CD4-positive, alpha-beta T cell (primary cell): ENCODE results near the gene DNAJB1. TPM values are rescaled to one million over a fixed set of nuclear protein-coding genes. Genes with fewer than 3 reads are reported as not detected.
A peak's percentile ranks its signal among the peaks of the same experiment; 100 is the strongest.

Source experiments
- ATAC-seq: fragments of 200-7000 bp; cut with Tn5 transposase; one replicate; pipeline ENCODE4 v1.10.0; 2022; ENCODE audit warnings: mild to moderate bottlenecking; ENCODE audit not compliant: poor library complexity
- CTCF ChIA-PET: fragments of 350-600 bp; sonication (Branson Sonifier 250); formaldehyde crosslinking; loops from one replicate; lab custom pipeline; 2021; ENCODE audit warnings: antibody characterized with exemption, inconsistent platforms; lab: Charles Lee
- POLR2A ChIA-PET: fragments of 350-600 bp; sonication (Branson Sonifier 250); formaldehyde crosslinking; loops from one replicate; lab custom pipeline; 2021; ENCODE audit warnings: antibody characterized with exemption, inconsistent platforms; lab: Charles Lee
- DNase-seq, 14 experiments: peaks; one replicate each; pipeline ENCODE4 v3.0.0-alpha.2; 2013 to 2020; ENCODE audit warnings: mixed read lengths in 2 of 14
- H3K27ac ChIP-seq, 2 donors: one replicate each; pipeline versions ENCODE4 v1.5.1 to v1.7.0; 2013; ENCODE audit warnings: low read length in 2 of 2, low read depth in 1 of 2, mild to moderate bottlenecking in 1 of 2
- H3K27me3 ChIP-seq, 2 experiments: 1 replicate in 1 of 2; 2 replicates in 1 of 2; pipeline versions ENCODE4 v1.6.1 to v1.7.0; 2013; ENCODE audit warnings: low read length in 2 of 2, control low read depth in 1 of 2, mild to moderate bottlenecking in 1 of 2, moderate library complexity in 1 of 2; ENCODE audit not compliant: insufficient read depth in 2 of 2, control insufficient read depth in 1 of 2
- H3K36me3 ChIP-seq: one replicate; pipeline ENCODE4 v1.6.1; 2013; ENCODE audit warnings: low read length, control low read depth; ENCODE audit not compliant: insufficient read depth
- H3K4me1 ChIP-seq: one replicate; pipeline ENCODE4 v1.6.1; 2013; ENCODE audit warnings: low read length, control low read depth; ENCODE audit not compliant: insufficient read depth
- H3K4me3 ChIP-seq: one replicate; pipeline ENCODE4 v1.5.1; 2013; ENCODE audit warnings: mild to moderate bottlenecking, low read length, moderate library complexity
- H3K9me3 ChIP-seq, 2 experiments: 1 replicate in 1 of 2; 2 replicates in 1 of 2; pipeline versions ENCODE4 v1.6.1 to v1.7.0; 2013; ENCODE audit warnings: low read length in 2 of 2, mild to moderate bottlenecking in 2 of 2, control low read depth in 1 of 2, moderate library complexity in 1 of 2; ENCODE audit not compliant: control insufficient read depth in 1 of 2, insufficient read depth in 1 of 2
- H3K27ac Mint-ChIP-seq: one replicate; pipeline ENCODE4 v1.8.0; 2020; ENCODE audit warnings: mixed read lengths
- H3K27me3 Mint-ChIP-seq: one replicate; pipeline ENCODE4 v1.8.0; 2021; ENCODE audit warnings: mixed read lengths
- H3K36me3 Mint-ChIP-seq: one replicate; pipeline ENCODE4 v1.8.0; 2021; ENCODE audit warnings: low read depth, mixed read lengths
- H3K4me1 Mint-ChIP-seq: one replicate; pipeline ENCODE4 v1.8.0; 2021; ENCODE audit warnings: low read depth, mixed read lengths
- H3K4me3 Mint-ChIP-seq: one replicate; pipeline ENCODE4 v1.8.0; 2020; ENCODE audit warnings: mild to moderate bottlenecking, mixed read lengths
- H3K9me3 Mint-ChIP-seq: one replicate; pipeline ENCODE4 v1.8.0; 2020; ENCODE audit warnings: mixed read lengths
- CTCF ChIP-seq: fragments of 200-600 bp; IDR thresholded peaks from one replicate; pipeline ENCODE4 v1.8.0; 2022; ENCODE audit warnings: antibody characterized with exemption, mild to moderate bottlenecking
- intact Hi-C, 2 experiments: fragments of 100-400 bp; cut with DNase I in 1 of 2; cut with micrococcal nuclease in 1 of 2; formaldehyde crosslinking; loops; one replicate each; pipeline versions ENCODE4 v1.15.1 to v1.9.0; 2023 to 2025; cut with DNase I, micrococcal nuclease
- total RNA-seq, 174 experiments: library from RNA in 2 of 174; stranded (reverse) in 2 of 174; gene quantifications; one replicate each; pipeline ENCODE4 v1.2.3 and lab custom pipeline; 2021 to 2026

The DNAJB1 gene
- total RNA-seq, 2 experiments from 2014 or later, result 666 to 672 TPM

- Histone ChIP-seq H3K27ac (peak overlapping the region in 1 of 2 donors; percentile 50), H3K9me3 (no peaks in the 10 kb centered on the region), H3K27me3 (no peaks in the 10 kb centered on the region), H3K36me3 (peaks cover 39% of the 10 kb centered on the region), H3K4me1 (peaks cover 50% of the 10 kb centered on the region), H3K4me3 (no peak overlapping the region)
- Mint-ChIP-seq H3K27me3 (no peaks in the 10 kb centered on the region), H3K9me3 (no peaks in the 10 kb centered on the region), H3K4me1 (peaks cover 23% of the 10 kb centered on the region), H3K36me3 (peaks cover 29% of the 10 kb centered on the region), H3K27ac (no peak overlapping the region), H3K4me3 (no peak overlapping the region)
- TF ChIP-seq CTCF, result no peak
- intact Hi-C loops, result no loop called here
- CTCF ChIA-PET, result no interaction called here
- no peak for ATAC-seq
- DNase-seq, result peak in 1 of 14 experiments; percentile 30
- POLR2A ChIA-PET, result interaction anchor here (0.6 kb wide), 1 partner anchor 16 kb away, joined by 4 read pairs; no protein-coding TSS in a partner anchor
These were observed 43.7 kb upstream of the DNAJB1 start for GRCh38 chr19:14561847-14562351.

- Mint-ChIP-seq H3K4me3 (no peak overlapping the region), H3K4me1 (peaks cover 29% of the 10 kb centered on the region), H3K36me3 (peaks cover 33% of the 10 kb centered on the region), H3K9me3 (no peaks in the 10 kb centered on the region), H3K27me3 (no peaks in the 10 kb centered on the region), H3K27ac (no peak overlapping the region)
- POLR2A ChIA-PET, result no interaction called here
- H3K4me3 ChIP-seq, result no peak overlapping the region
- peak overlapping the region in 1 of 2 donors; percentile 50 for H3K27ac ChIP-seq
- peaks cover 36% of the 10 kb centered on the region for H3K36me3 ChIP-seq
- DNase-seq, result no peak
- intact Hi-C loops, result no loop called here
- no peaks in the 10 kb centered on the region for H3K9me3 ChIP-seq
- no peak for TF ChIP-seq CTCF
- CTCF ChIA-PET, result no interaction called here
- no peaks in the 10 kb centered on the region for H3K27me3 ChIP-seq
- H3K4me1 ChIP-seq, result peaks cover 55% of the 10 kb centered on the region
- ATAC-seq, result no peak
These were observed 43.1 kb upstream of the DNAJB1 start for GRCh38 chr19:14561249-14561648.

GRCh38 chr19:14560776-14561108, 42.5 kb upstream of the DNAJB1 start:
- POLR2A ChIA-PET, result no interaction called here
- TF ChIP-seq CTCF, result no peak
- no peak overlapping the region for H3K4me3 Mint-ChIP-seq
- DNase-seq, result no peak
- H3K27ac ChIP-seq, result peak overlapping the region in 1 of 2 donors; percentile 50
- H3K27ac Mint-ChIP-seq, result peak overlapping the region; percentile 33
- H3K9me3 ChIP-seq, result no peaks in the 10 kb centered on the region
- peaks cover 33% of the 10 kb centered on the region for H3K36me3 ChIP-seq
- no peaks in the 10 kb centered on the region for H3K9me3 Mint-ChIP-seq
- no peaks in the 10 kb centered on the region for H3K27me3 ChIP-seq
- peaks cover 33% of the 10 kb centered on the region for H3K36me3 Mint-ChIP-seq
- no peak for ATAC-seq
- intact Hi-C loops, result no loop called here
- H3K4me1 Mint-ChIP-seq, result peaks cover 34% of the 10 kb centered on the region
- CTCF ChIA-PET, result no interaction called here
- no peak overlapping the region for H3K4me3 ChIP-seq
- H3K4me1 ChIP-seq, result peaks cover 57% of the 10 kb centered on the region
- H3K27me3 Mint-ChIP-seq, result no peaks in the 10 kb centered on the region
